ENCODE results near the gene GFAP.
"Not testable (repeated sequence)": the region's sequence is repeated elsewhere in the genome, so short reads cannot be mapped to it uniquely, and the experiment has no call there.

GFAP gene

GRCh38 chr17:44915321-44915726, at the start of gene GFAP:
Gene GFAP (minus strand): TSS chr17:44915500. CDS start chr17:44915486, 14 bp downstream.
- no peak for DNase-seq

- DNase-seq: no peak
These were observed 46.6 kb upstream of the GFAP start for GRCh38 chr17:44961921-44962350.

GRCh38 chr17:44960691-44961090, 45.4 kb upstream of the GFAP start:
- no peak for DNase-seq

GRCh38 chr17:44959821-44960531, 44.7 kb upstream of the GFAP start:
- no peak for DNase-seq

GRCh38 chr17:44956998-44957981, 42.0 kb upstream of the GFAP start:
- DNase-seq: no peak

GRCh38 chr17:44955674-44956425, 40.5 kb upstream of the GFAP start:
- DNase-seq: no peak

GRCh38 chr17:44952946-44953475, 37.7 kb upstream of the GFAP start:
- no peak for DNase-seq

- no peak for DNase-seq
These were observed 33.1 kb upstream of the GFAP start for GRCh38 chr17:44948315-44948795.

GRCh38 chr17:44947461-44948314, 32.4 kb upstream of the GFAP start, which contains the start of gene KIF18B:
Gene KIF18B (minus strand): TSS chr17:44947773. CDS start chr17:44936344, 11,429 bp downstream.
- DNase-seq: peak; percentile 90 to 92

- DNase-seq: not testable (repeated sequence)
These were observed 30.4 kb upstream of the GFAP start for GRCh38 chr17:44945652-44946051.

GRCh38 chr17:44942456-44942855, 27.2 kb upstream of the GFAP start:
- no peak for DNase-seq

GRCh38 chr17:44941712-44942331, 26.5 kb upstream of the GFAP start:
- DNase-seq: peak in 1 of 2 donors; percentile 6

- DNase-seq: no peak
These were observed 25.5 kb upstream of the GFAP start for GRCh38 chr17:44940768-44941167.

- no peak for DNase-seq
These were observed 25.0 kb upstream of the GFAP start for GRCh38 chr17:44940317-44940716.

- DNase-seq: no peak
These were observed 19.8 kb upstream of the GFAP start for GRCh38 chr17:44935116-44935515.

- no peak for DNase-seq
These were observed 19.4 kb upstream of the GFAP start for GRCh38 chr17:44934745-44935105.

- DNase-seq: no peak
These were observed 18.8 kb upstream of the GFAP start for GRCh38 chr17:44933824-44934744.

GRCh38 chr17:44932787-44933097, 17.4 kb upstream of the GFAP start:
- DNase-seq: no peak

GRCh38 chr17:44932096-44932786, 16.9 kb upstream of the GFAP start:
- DNase-seq: no peak

Data from CD4-positive, alpha-beta T cell treated with Interleukin-1 beta for 1 hour (primary cell).